GM12874 (cell line): Measurements from ENCODE around the gene SNORC.

Source experiments
- TF ChIP-seq, protein P1 (sequence below): IDR thresholded peaks from 2 replicates; pipeline ENCODE4 v1.5.1; 2011; ENCODE audit warnings: low read depth, mild to moderate bottlenecking, control low read depth, low read length, moderate library complexity; ENCODE audit not compliant: insufficient read depth

Gene SNORC

GRCh38 chr2:232884001-232884421 is 13.9 kb downstream of the SNORC start:
- TF ChIP-seq, protein P1, sequence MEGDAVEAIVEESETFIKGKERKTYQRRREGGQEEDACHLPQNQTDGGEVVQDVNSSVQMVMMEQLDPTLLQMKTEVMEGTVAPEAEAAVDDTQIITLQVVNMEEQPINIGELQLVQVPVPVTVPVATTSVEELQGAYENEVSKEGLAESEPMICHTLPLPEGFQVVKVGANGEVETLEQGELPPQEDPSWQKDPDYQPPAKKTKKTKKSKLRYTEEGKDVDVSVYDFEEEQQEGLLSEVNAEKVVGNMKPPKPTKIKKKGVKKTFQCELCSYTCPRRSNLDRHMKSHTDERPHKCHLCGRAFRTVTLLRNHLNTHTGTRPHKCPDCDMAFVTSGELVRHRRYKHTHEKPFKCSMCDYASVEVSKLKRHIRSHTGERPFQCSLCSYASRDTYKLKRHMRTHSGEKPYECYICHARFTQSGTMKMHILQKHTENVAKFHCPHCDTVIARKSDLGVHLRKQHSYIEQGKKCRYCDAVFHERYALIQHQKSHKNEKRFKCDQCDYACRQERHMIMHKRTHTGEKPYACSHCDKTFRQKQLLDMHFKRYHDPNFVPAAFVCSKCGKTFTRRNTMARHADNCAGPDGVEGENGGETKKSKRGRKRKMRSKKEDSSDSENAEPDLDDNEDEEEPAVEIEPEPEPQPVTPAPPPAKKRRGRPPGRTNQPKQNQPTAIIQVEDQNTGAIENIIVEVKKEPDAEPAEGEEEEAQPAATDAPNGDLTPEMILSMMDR = no peak

DNA sequence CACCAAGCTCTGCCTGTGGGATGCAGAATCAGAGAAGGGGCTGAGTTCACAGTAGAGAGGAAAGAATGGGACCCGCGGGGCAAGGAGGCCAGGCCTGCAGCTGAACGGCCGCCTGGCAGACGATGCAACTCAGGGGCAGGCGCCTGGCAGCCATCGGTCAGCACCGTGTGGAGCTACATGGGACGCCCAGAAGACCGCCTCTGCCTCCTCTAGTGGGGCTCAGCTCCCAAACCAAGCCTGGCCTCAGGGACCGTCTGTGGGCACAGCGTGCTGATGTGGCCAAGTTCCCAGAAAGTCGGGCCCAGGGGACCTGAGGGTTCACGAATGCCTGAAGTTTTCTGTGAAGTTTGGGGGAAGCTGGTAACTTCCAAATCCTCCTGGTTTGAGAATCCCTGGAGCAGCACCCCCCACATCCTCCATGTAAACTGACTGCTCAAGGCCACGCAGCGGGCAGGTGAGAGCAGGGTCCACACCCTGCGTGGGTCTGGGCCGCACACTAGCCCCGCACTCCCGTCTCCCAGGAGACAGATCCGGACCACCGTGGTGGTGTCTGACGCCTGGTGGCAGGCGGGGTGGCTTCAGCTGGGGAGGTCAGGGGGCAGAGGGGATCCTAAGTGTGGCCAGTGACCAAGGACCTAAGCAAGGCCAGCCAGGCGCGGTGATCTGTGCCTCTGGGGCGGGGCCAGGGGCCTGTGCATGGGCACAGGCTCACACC is 14.6 kb downstream of the SNORC start:
- TF ChIP-seq, protein P1 = no peak

GRCh38 chr2:232885264-232885961 is 15.3 kb downstream of the SNORC start:
- TF ChIP-seq, protein P1 = no peak

DNA sequence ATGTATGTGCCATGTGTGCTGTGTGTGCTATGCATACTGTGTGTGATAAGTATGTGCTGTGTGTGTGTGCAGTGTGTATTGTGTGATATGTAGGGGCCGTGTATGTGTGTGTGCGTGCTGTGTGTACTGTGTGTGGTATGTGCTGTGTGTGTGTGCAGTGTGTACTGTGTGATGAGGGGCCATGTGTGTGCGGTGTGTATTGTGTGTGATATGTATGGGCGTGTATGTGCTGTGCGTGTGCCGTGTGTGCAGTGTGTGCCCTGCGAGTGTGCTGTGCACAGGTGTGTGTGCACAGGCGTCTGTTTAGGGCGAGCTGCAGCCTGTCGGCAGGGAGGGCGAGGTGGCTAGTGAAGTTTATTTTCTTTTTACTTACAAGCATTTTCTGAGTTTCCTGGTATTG is 16.1 kb downstream of the SNORC start:
- TF ChIP-seq, protein P1 = no peak

DNA sequence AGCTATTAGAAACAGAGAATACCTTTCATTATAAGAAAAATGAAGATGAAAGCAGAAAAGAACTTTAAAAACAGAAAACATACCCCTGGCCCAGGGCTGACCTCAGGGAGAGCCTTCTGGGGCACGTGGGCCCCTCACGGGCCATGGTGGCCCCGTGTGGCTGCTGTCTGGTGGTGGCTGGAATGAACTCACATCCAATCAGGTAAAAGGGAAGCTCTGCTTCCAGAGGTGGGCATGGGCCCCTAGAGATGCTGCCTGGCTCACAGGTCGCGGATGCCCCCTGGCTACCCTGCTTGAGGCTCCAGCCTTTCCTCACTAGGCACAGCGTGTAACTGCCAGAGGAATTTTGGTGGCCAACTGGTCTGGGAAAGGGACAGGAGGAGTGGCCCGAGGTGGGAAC is 16.6 kb downstream of the SNORC start:
- TF ChIP-seq, protein P1 = no peak

DNA sequence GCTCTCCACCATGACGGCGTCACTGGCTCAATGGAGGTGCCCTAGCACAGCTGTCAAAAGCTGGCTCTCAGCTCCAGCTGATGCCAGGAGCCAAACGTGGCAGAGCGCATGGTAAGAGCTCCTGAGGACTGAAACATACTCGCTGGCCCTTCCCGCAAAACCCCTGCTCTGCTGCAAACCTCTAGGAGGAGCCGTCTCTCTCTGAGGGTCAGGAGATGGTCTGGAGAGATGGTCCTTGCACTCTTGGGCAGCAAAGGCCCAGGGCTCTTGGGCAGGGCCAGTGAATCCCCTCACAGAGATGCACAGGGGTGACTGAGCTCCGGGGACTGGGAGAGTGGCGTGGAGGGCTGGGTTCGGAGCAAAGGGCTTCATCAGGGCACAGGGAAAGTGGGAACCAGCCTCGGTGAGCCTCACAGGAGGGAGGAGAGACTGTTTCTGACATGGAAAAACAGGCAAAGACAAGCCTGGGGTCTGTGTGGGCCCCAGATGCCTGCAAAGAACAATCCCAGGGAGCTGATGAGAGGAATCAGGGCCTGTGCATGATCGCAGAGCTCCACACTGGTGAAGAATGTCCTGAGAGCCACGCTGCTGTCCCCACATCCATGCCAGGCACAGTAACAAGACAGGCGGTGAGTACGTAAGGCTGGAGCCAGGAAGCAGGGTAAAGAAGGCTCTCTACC is 17.2 kb downstream of the SNORC start:
- TF ChIP-seq, protein P1 = no peak

DNA sequence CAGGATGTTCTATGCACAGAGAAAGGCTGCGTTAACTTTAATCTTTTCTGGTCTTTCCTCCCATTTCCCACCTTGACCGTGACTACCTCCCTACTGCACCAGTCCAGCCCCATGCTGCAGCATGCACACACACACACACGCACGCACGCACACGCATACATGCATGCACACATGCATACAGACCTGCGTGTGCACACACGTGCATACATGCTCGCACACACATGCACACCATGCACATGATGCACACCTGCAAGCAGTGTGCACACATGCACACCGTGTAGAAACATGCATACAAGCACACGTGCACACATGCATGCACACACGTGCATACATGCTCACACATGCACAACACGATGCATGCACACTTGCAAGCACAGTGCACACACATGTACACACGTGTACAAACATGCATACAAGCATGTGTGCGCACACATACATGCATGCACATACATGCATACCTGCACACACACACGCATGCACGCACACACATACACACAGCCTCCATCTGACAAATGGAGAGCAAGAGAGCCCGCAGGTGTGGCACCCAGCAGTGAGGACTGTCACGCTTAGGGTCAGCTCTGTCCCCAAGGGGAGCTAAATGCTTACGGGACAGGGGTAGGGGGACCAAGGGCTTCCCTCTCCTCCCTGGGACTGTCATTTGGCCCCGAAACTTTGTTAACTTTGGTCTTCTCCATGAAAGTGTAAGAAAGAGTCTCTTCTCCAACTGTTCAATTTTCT is 18.2 kb downstream of the SNORC start:
- TF ChIP-seq, protein P1 = no peak
